ENCODE data around the gene NEURL4. TPM values are rescaled to one million over a fixed set of nuclear protein-coding genes. Genes with fewer than 3 reads are reported as not detected.
A peak's percentile ranks its signal among the peaks of the same experiment; 100 is the strongest.
"Not testable (repeated sequence)": the region's sequence is repeated elsewhere in the genome, so short reads cannot be mapped to it uniquely, and the experiment has no call there.

The NEURL4 gene
- polyA plus RNA-seq, 2 of the 4 experiments (the other 2 are of a cell fraction) = 12.2 to 50.4 TPM

DNA sequence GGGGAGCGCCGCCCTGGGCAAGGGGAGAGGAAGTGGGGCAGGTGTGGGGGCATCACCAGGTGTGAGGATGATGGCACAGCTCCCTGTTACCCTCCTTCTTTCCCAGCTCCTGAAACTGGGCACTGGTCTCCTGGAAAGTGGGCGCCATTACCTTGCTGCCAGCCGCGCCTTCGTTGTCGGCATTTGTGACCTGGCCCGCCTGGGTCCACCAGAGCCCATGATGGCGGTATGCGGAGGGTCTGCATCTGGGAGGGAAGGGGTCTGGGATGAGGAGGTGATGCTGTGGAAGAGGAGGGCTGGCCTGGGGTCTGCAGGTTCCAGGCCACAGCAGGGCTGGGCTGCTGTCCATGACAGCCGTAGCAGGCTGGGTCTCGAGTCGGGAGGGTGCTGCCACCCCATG, 12.7 kb upstream of the NEURL4 start:
- H3K4me3 ChIP-seq = no peak overlapping the region
- no peaks in the 10 kb centered on the region for H3K9me3 ChIP-seq
- no peak overlapping the region for H3K4me2 ChIP-seq
- TF ChIP-seq CBX8 (IDR thresholded peaks at IDR 0.05) (no peak), ZC3H11A (IDR thresholded peaks at IDR 0.05) (no peak), FOXS1 (CRISPR knock-in tag; IDR thresholded peaks at IDR 0.05) (no peak), CHD4 (IDR thresholded peaks at IDR 0.05; ENCODE audit: borderline replicate concordance) (no peak), KDM5A (IDR thresholded peaks at IDR 0.05) (no peak), ESRRA (IDR thresholded peaks at IDR 0.05; ENCODE audit: borderline replicate concordance, low read length) (no peak), ZFP36 (IDR thresholded peaks at IDR 0.05; ENCODE audit: borderline replicate concordance, partially characterized antibody) (no peak), FOSB (CRISPR knock-in tag; IDR thresholded peaks at IDR 0.05) (no peak), JUN (IDR thresholded peaks at IDR 0.05) (no peak)
- TF ChIP-seq, protein P1, sequence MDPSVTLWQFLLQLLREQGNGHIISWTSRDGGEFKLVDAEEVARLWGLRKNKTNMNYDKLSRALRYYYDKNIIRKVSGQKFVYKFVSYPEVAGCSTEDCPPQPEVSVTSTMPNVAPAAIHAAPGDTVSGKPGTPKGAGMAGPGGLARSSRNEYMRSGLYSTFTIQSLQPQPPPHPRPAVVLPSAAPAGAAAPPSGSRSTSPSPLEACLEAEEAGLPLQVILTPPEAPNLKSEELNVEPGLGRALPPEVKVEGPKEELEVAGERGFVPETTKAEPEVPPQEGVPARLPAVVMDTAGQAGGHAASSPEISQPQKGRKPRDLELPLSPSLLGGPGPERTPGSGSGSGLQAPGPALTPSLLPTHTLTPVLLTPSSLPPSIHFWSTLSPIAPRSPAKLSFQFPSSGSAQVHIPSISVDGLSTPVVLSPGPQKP (IDR thresholded peaks at IDR 0.05; ENCODE audit: low read depth, low read length) = no peak
- TF ChIP-seq, protein P2, sequence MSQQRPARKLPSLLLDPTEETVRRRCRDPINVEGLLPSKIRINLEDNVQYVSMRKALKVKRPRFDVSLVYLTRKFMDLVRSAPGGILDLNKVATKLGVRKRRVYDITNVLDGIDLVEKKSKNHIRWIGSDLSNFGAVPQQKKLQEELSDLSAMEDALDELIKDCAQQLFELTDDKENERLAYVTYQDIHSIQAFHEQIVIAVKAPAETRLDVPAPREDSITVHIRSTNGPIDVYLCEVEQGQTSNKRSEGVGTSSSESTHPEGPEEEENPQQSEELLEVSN (IDR thresholded peaks at IDR 0.05; ENCODE audit: borderline replicate concordance, low read depth) = no peak
- ChIA-PET POLR2A (interaction anchor here (1.7 kb wide), 1 partner anchor 12 kb away, joined by 5 read pairs; the partner anchor contains the start of gene NEURL4), CTCF (interaction anchor here (0.9 to 23.9 kb wide), 10 partner anchors 1 to 219 kb away, joined by 3 to 433 read pairs (median 8); partner anchors contain the start of genes ACAP1, NEURL4, SLC2A4 and TMEM95)
- 90% methylated on average over 13 of the region's 13 CpGs for WGBS (ENCODE audit: missing lambda C conversion rate)
- FAIRE-seq (no peak), ATAC-seq (no peak), DNase-seq (ENCODE audit: low read depth in 1 of 2, low spot score in 1 of 2) (no peak)
- peaks cover 8% of the 10 kb centered on the region; the same call in 1 of the 3 replicates for H3K4me1 ChIP-seq
- no peak overlapping the region for H3K27ac ChIP-seq

DNA sequence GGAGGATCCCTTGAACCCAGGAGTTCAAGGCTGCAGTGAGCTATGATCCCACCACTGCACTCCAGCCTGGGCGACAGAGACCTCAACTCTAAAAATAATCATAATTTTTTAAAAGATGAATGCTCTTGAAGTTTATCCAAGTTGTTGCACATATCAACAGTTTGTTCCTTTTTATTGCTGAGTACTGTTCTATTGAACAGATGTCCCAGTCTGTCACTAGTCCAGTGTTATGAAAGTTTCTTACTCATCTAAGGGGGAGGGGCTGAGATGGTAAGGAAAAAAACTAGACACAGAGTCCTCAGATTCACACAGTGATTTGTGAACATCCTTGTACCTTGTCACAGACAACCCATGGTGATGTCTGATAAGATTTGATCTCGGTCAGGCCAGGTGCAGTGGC, 11.0 kb upstream of the NEURL4 start:
- POLR2A ChIA-PET = no interaction called here

DNA sequence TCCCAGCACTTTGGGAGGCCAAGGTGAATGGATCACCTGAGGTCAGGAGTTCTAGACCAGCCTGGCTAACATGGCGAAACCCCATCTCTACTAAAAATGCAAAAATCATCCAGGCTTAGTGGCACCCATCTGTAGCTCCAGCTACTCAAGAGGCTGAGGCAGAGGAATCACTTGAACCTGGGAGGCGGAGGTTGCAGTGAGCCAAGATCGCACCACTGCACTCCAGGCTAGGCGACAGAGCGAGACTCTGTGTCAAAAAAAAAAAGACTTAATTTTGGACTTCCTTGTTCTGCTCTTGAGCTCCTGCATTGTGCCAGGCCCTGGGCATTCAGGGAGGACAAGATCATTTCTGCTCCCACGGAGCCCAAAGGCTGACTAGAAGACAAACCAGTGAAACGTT, 8.5 kb upstream of the NEURL4 start:
- 71% methylated on average over 7 of the region's 7 CpGs for WGBS (ENCODE audit: missing lambda C conversion rate)
- DNase-seq (ENCODE audit: low read depth in 1 of 2, low spot score in 1 of 2); FAIRE-seq; H3K4me3 ChIP-seq; ATAC-seq; H3K9me3 ChIP-seq; H3K4me2 ChIP-seq; H3K27ac ChIP-seq; H3K4me1 ChIP-seq: not testable (repeated sequence)
- CTCF ChIA-PET = interaction anchor here (1.4 to 23.9 kb wide), 8 partner anchors 5 to 292 kb away, joined by 3 to 433 read pairs (median 16); partner anchors contain the start of genes ACAP1, KCTD11, NEURL4 and TMEM95
- POLR2A ChIA-PET = interaction anchor here (1.0 kb wide), 1 partner anchor 14 kb away, joined by 3 read pairs; no protein-coding TSS in a partner anchor

More for the DNA sequence above, 11.0 kb upstream of the NEURL4 start:
- ATAC-seq (no peak), FAIRE-seq (no peak), DNase-seq (ENCODE audit: low read depth in 1 of 2, low spot score in 1 of 2) (no peak)
- no peak overlapping the region for H3K27ac ChIP-seq
- H3K4me2 ChIP-seq = no peak overlapping the region
- no peak overlapping the region for H3K4me3 ChIP-seq
- H3K4me1 ChIP-seq = peaks cover 8% of the 10 kb centered on the region; the same call in 1 of the 3 replicates
- TF ChIP-seq MAFK (IDR thresholded peaks at IDR 0.05; ENCODE audit: partially characterized antibody) (peak; percentile 58), FOSL2 (IDR thresholded peaks at IDR 0.05) (no peak), FOSL2 (CRISPR knock-in tag; IDR thresholded peaks at IDR 0.05) (no peak)
- WGBS (ENCODE audit: missing lambda C conversion rate) = 37% methylated on average over 2 of the region's 2 CpGs
- CTCF ChIA-PET = interaction anchor here (3.0 to 23.9 kb wide), 4 partner anchors 2 to 41 kb away, joined by 11 to 433 read pairs (median 260); partner anchors contain the start of genes ACAP1, NEURL4 and TMEM95
- H3K9me3 ChIP-seq = no peaks in the 10 kb centered on the region

DNA sequence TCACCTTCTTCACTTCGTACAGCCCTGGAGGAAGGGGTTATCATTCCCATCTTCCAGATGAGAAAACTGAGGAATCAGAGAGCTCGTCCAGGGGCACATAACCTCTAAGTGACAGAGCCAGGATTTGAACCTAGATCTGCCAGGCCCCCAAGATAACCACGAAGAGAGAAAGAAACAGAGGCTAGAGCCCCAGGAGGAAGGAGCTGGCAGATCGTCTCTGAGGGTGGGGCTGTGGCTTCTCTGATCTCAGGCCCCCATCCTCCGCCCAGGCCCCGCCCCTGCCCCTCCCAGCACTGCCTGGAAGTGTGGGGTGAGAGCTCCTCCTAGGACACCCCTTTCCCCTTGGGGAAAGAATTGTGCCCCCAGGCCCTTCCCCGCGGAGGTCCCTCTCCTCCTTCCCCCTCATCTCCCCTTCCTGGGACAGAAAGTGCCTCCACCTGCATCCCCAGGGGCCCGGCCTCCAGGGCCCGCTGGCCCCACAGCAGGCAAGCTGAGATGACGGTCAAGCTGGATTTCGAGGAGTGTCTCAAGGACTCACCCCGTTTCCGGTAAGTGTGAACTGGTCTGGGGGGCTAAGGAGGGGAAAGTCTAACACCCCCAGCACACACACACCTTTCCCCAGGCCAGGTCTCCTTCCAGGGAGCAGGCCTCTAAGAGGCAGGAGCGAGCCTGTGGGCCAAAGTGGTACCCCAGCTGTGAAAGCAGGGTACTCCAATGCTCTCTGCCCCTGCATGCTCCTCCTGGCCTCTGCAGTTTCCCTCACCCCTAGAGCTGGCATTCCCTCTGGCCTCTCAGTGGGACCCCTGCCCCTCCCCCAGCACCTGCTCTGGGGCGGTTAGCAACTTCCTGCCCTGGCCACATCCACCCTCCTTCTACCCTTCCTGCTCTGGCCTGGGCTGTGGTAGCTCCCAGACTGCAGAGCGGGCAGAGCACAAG, 7.4 kb upstream of the NEURL4 start, which contains the start of gene ACAP1:
ACAP1 (plus strand) TSS at position 290 of the 936 bp plus-strand sequence; CDS start at position 496, 206 bp downstream.
- TF ChIP-seq EP300 (IDR thresholded peaks at IDR 0.05) (no peak), RFX5 (IDR thresholded peaks at IDR 0.05) (no peak), FOSB (CRISPR knock-in tag; IDR thresholded peaks at IDR 0.05) (no peak)
- Histone ChIP-seq H3K4me2 (no peak within 1 kb of the TSS), H3K9me3 (no peaks in the 10 kb centered on the region), H3K4me3 (no peak within 1 kb of the TSS), H3K27ac (no peak within 1 kb of the TSS), H3K4me1 (peaks cover 4% of the 10 kb centered on the region; the same call in 1 of the 3 replicates)
- POLR2A ChIA-PET = interaction anchor here (0.6 to 1.0 kb wide), 3 partner anchors 15 to 199 kb away, joined by 3 read pairs; no protein-coding TSS in a partner anchor
- CTCF ChIA-PET = interaction anchor here (0.9 to 23.9 kb wide), 10 partner anchors 5 to 291 kb away, joined by 3 to 433 read pairs (median 8); partner anchors contain the start of genes ACAP1, DVL2, KCTD11 and NEURL4
- WGBS (ENCODE audit: missing lambda C conversion rate) = 69% methylated on average over 17 of the region's 17 CpGs
- no peak for DNase-seq (ENCODE audit: low read depth in 1 of 2, low spot score in 1 of 2)
- peak in 1 of 2 experiments; percentile 23; a peak in 1 of 6 replicates for ATAC-seq
- no peak for FAIRE-seq

DNA sequence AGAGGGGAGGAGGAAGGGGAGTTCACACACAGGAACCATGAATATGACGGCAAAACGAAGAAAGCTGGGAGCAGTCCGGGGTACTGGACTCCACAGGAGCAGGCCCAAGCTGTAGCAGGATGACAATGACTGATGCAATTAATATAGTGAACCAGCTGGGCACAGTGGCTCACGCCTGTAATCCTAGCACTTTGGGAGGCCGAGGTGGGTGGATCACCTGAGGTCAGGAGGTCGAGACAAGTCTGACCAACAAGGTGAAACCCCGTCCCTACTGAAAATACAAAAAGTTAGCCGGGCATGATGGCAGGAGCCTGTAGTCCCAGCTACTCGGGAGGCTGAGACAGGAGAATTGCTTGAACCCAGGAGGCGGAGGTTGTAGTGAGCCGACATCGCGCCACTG, 6.6 kb upstream of the NEURL4 start:
- H3K4me2 ChIP-seq; H3K4me3 ChIP-seq; DNase-seq (ENCODE audit: low read depth in 1 of 2, low spot score in 1 of 2); H3K9me3 ChIP-seq; H3K27ac ChIP-seq; POLR2A ChIA-PET; H3K4me1 ChIP-seq; FAIRE-seq; ATAC-seq: not testable (repeated sequence)
- WGBS (ENCODE audit: missing lambda C conversion rate) = 82% methylated on average over 13 of the region's 13 CpGs
- CTCF ChIA-PET = interaction anchor here (0.9 to 23.9 kb wide), 9 partner anchors 5 to 290 kb away, joined by 3 to 433 read pairs (median 8); partner anchors contain the start of genes ACAP1, DVL2, KCTD11 and NEURL4
